GM13977 (cell line): ENCODE data around the gene PRUNE2.

Experiments used
- DNase-seq: peaks from one replicate; pipeline ENCODE4 v3.0.0; 2012; ENCODE audit warnings: low spot score
- in situ Hi-C: fragments of 300-500 bp; cut with MboI; formaldehyde crosslinking; loops from one replicate; pipeline ENCODE4 v1.12.0; 2022; ENCODE audit warnings: low sequenced_read_pairs, low pct_unique_long_range_greater_than_20kb, mixed read lengths, inconsistent platforms; ENCODE audit not compliant: unreplicated experiment
- TF ChIP-seq, protein P1 (sequence below): IDR thresholded peaks from 2 replicates; pipeline ENCODE4 v1.5.1; 2012; ENCODE audit warnings: mild to moderate bottlenecking, control low read depth; ENCODE audit not compliant: insufficient read depth; ENCODE audit errors: extremely low read depth, missing control alignments

PRUNE2 gene

DNA sequence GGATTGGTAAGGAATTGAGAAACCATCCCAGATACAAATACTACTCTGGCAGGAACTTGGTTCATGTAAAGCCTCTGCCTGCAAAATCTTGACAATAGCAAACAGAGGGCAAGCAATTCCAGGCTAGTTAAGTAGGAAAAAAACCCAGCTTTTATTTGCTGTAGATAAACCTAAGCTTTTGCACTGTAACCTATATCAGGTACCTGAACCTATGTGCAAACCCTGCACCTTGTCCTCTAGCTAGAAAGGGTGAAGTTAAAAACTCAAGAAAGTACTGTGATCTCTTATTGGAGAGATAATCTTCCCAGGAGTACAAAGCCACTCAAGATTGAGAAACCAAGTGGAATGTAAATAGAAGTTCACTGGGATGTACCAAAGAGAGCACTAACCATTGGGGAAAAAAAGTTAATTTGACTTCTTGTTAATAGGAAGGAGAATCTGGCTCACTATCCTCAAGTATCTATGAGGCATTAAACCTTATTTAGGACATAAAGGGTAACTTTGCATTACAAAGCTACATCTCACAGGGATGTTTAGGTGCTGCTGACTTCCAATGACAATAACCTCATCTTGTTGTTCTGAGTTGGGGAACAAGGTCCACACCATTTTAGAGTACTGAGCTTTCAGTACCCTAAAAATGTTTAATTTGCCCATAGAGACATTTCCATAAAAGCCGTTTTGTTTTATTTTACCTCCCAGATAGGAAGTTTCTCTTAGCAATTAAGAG, 215.5 kb downstream of the PRUNE2 start:
- DNase-seq = no peak
- in situ Hi-C loops = no loop called here
- TF ChIP-seq, protein P1, sequence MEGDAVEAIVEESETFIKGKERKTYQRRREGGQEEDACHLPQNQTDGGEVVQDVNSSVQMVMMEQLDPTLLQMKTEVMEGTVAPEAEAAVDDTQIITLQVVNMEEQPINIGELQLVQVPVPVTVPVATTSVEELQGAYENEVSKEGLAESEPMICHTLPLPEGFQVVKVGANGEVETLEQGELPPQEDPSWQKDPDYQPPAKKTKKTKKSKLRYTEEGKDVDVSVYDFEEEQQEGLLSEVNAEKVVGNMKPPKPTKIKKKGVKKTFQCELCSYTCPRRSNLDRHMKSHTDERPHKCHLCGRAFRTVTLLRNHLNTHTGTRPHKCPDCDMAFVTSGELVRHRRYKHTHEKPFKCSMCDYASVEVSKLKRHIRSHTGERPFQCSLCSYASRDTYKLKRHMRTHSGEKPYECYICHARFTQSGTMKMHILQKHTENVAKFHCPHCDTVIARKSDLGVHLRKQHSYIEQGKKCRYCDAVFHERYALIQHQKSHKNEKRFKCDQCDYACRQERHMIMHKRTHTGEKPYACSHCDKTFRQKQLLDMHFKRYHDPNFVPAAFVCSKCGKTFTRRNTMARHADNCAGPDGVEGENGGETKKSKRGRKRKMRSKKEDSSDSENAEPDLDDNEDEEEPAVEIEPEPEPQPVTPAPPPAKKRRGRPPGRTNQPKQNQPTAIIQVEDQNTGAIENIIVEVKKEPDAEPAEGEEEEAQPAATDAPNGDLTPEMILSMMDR = no peak

DNA sequence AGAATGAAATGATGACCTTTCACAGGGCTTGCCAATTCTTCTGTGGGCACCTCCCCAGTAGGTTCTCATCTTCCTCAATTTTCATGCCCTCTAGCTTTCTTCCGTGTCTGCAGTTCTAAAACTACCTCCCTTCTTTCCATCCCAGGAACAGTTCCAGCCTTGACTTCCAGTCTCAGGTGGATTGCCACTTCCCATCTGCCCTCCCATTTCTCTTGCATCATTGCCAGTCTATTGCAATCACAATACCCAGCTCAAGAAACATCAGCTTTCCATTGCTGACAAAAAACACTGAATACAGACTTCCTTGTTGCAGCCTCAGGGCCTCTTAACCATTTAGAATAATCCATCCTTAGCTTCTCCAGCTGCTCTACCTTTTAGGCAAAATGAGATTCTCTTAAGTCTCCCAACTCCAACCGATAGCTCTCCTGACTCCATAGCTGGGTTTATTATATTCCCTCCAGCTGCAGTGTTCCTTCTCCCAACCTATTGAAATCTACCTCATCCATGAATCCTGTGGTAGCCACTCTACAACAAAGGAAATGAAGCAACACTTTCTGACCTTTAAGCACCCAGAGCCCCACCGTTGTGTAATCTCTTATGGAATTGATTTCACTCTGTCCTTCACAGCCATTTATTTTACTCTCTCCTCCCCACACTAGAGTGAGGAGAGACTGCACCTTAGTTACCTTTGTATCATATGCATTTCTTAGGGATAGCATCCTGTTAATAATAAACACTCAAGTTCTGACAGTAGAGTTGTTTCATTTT, 217.3 kb downstream of the PRUNE2 start:
- in situ Hi-C loops = no loop called here
- DNase-seq = no peak
- TF ChIP-seq, protein P1 = no peak

DNA sequence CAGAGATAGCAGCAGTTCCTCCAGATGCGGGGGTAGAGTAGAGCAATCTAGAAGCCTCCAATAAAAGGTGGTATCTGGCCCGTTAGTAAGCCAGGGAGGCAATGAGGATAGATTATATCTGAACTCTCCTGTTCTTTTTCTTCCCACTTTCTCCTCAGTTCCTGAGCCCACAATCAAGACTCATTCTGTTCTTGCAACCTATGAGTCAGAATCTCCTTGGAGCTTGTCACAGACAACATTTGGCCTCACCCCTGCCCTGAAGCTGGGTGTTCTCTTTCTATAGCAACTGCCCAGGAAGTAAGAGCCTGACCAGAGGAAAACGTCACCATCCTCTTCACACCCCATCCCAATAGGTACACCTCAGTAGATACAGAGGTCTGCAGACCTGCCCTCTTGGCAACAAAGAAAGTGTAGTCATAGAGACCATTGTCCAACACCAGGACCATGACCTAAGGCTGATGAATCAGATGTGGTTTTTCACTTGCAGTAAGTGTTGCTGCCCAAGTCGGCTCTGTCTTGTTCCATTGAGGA, 218.0 kb downstream of the PRUNE2 start:
- in situ Hi-C loops = no loop called here
- no peak for DNase-seq

DNA sequence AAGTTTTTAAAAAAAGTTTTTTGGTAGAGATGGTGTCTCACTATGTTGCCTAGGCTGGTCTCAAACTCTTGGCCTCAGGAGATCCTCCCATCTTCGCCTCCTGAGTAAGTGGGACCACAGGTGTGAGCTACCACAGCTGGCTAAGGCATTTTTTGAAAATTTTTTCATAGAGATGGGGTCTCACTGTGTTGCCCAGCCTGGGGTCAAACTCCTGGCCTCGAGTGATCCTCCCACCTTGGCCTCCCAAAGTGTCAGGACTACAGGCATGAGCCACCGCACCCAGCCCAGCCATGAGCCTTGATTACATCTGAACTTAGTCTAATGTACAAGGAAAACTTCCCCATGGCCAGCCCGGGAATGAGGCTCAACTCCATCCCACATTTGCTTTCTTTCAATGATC, 219.2 kb downstream of the PRUNE2 start:
- in situ Hi-C loops = no loop called here
- DNase-seq = no peak
- TF ChIP-seq, protein P1 = no peak

More for the DNA sequence above, 218.0 kb downstream of the PRUNE2 start:
- TF ChIP-seq, protein P1 = no peak

DNA sequence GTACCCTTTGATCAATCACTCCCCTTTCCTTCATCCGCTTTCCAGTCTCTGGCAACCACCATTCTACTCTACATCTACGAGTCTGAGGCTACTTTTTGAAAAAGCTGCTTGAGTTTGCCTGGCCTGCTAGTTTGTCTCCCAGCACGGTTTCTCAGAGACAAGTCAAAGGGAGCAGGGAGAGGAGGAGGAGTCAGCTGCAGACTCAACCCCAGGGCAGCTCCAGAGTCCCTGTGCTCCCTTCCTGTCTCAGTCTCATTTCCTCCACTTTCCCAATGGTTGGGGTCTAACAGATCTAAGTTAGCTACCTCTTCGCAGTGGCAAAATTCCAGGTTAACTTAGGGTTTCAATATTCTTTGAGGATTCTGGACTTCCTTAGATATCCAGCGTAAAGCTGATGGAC, 221.7 kb downstream of the PRUNE2 start:
- no peak for DNase-seq
- in situ Hi-C loops = no loop called here
- TF ChIP-seq, protein P1 = no peak

DNA sequence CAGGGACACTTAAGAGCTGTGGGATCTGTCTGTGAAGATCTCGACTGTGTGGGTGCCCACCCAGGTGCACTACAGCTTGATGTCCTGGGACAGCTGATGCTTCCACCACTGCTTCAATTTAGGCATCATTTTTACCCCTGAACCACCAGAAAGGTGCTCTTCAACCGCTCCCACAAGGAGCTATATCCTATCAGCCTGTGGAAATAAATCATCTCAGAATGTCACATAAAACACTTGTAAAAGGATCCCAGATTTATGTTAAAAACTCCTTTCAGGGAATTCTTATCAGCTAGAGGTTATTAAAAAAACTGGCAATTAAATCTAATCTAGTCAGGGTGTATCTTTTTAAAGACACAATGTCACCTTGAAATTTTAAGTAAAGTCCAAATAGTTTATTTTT, 224.4 kb downstream of the PRUNE2 start:
- in situ Hi-C loops = no loop called here
- TF ChIP-seq, protein P1 = no peak
- no peak for DNase-seq
